Testis (tissue), 5 donors: ENCODE results near the gene PDE6D. TPM values are rescaled to one million over a fixed set of nuclear protein-coding genes. Genes with fewer than 3 reads are reported as not detected.
A peak's percentile ranks its signal among the peaks of the same experiment; 100 is the strongest.

Source experiments
- DNase-seq: peaks from one replicate; pipeline ENCODE4 v3.0.0-alpha.2; 2019
- H3K27ac ChIP-seq, 2 donors: fragments of 200-600 bp; sonication (generic); one replicate each; pipeline ENCODE4 v1.5.1; 2019
- H3K27me3 ChIP-seq: fragments of 200-600 bp; sonication (generic); one replicate; pipeline ENCODE4 v1.5.1; 2019
- H3K36me3 ChIP-seq: fragments of 200-600 bp; sonication (generic); one replicate; pipeline ENCODE4 v1.5.1; 2017; ENCODE audit warnings: low read depth; ENCODE audit errors: missing control alignments
- H3K4me1 ChIP-seq: fragments of 200-600 bp; sonication (generic); one replicate; pipeline ENCODE4 v1.5.1; 2019
- H3K4me3 ChIP-seq, 2 donors: fragments of 200-600 bp; sonication (generic); one replicate each; pipeline ENCODE4 v1.5.1; 2017 to 2019
- H3K9me3 ChIP-seq: fragments of 200-600 bp; sonication (generic); one replicate; pipeline ENCODE4 v1.5.1; 2017
- CTCF ChIP-seq, 3 experiments: fragments of 450-650 bp in 2 of 3; fragments of 200-600 bp in 1 of 3; sonication (generic) in 1 of 3; IDR thresholded peaks; one replicate each; pipeline ENCODE4 v1.5.1; 2016 to 2019; ENCODE audit warnings: antibody characterized with exemption in 3 of 3, mild to moderate bottlenecking in 2 of 3, moderate library complexity in 1 of 3
- POLR2A ChIP-seq: fragments of 450-650 bp; IDR thresholded peaks from one replicate; pipeline ENCODE4 v1.6.1; 2017; ENCODE audit warnings: antibody characterized with exemption, mild to moderate bottlenecking, moderate library complexity
- WGBS, 2 donors: methylation state at CpG; one replicate each; pipeline ENCODE4 v1.1.5; 2018; 5-methylcytosine and 5-hydroxymethylcytosine counted together
- intact Hi-C: fragments of 100-400 bp; cut with DNase I; formaldehyde crosslinking; loops from one replicate; pipeline ENCODE4 v1.15.1; 2023; ENCODE audit warnings: low total_unique reads
- long read RNA-seq, 2 donors: transcript quantifications; one replicate each; lab custom pipeline, GENCODE V29; 2026
- polyA plus RNA-seq: library from polyadenylated mRNA; stranded (reverse); fragments of 350-450 nt; fragmentation: Illumina TruSeq; extraction: RNeasy Lipid Tissue Mini Kit (QIAGEN cat#74804); gene quantifications from one replicate; pipeline ENCODE4 v1.2.3, GENCODE V29; 2014; ENCODE audit warnings: low read depth, low replicate concordance; ENCODE audit not compliant: insufficient read depth
- total RNA-seq, 2 donors: library from RNA; depleted of rRNA; stranded (reverse); fragments of >200 nt; gene quantifications; one replicate each; pipeline ENCODE4 v1.2.3, GENCODE V29; 2016

The PDE6D gene
- total RNA-seq (10 to 100 TPM; 39.9 to 66.5 TPM), polyA plus RNA-seq (102 TPM)
- long read RNA-seq, donor 1, transcript PDE6D-201 (5 exons, 1,175 nt): major isoform, 15 of 17 reads
- long read RNA-seq, donor 1, partial matches to known transcripts: 0 of 17 reads
- long read RNA-seq, donor 1, other reads (novel, unspliced or antisense): 0 of 17 reads
- long read RNA-seq, donor 2, transcript PDE6D-201 (5 exons, 1,175 nt): major isoform, 10 of 11 reads
- long read RNA-seq, donor 2, partial matches to known transcripts: 0 of 11 reads
- long read RNA-seq, donor 2, other reads (novel, unspliced or antisense): 0 of 11 reads

DNA sequence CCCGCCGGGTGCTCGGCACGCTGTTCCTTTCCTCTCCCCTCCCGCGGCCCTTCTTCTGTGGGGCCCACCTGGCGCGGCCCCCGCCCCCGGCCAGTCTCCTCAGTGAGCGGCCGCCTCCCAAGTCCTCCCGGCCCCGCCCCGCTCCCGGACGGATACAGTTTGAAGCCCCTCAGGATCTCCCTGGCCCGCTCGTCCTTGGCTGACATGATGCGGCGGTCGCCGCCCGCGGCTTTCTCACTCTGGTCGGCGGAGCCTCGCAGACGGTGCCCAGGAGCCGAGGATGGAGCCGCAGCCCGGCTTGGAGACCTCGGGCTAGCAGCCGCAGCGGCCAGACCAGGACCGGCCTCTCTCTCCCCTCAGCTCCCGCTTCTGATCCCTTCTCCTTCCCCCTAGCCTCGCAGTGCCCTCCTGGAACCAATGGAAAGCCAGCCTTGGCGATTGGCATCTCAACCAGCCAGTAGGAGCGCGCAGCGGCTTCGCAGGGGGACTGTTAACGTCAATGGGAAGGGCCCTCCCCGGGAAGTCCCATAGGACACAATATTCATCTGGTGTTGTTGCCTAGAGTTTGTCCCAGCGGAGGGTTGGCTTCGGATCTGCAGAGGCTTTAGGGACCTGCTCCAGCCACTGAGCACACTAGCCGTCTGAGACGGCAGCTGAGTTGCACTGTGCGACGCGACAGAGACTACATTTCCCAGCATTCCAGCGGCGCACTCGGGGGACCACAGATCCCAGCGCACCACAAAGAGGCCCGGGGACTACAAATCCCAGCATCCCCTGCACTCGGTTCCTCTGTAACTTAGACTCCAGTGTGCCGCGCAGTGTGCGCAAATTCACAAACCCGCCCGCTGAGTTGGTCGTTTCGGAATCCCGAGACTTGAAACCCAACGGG lies at the start of gene PDE6D:
PDE6D (minus strand) TSS at position 374 of the 889 bp plus-strand sequence; CDS start at position 206, 168 bp downstream.
- 0% methylated on average over 21 to 67 of the region's 67 CpGs for WGBS, 2 donors
- intact Hi-C loops: no loop called here
- H3K27me3 ChIP-seq: no peaks in the 10 kb centered on the region

DNA sequence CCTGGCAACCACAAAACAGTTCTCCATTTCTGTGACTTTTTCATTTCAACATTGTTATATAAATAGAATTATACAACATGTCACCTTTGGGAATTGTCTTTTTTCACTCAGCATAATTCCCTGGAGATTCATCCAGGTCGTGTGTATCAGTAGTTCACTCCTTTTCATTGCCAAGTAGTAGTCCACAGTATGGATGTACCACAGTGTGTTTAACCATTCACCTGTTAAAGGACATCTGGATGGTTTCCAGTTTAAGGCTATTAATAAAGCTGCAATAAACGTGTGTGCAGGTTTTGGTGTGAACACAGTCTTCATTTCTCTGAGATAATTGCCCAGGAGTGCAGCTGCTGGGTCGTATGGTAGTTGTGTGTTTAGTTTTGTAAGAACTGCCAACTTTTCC lies 40.8 kb upstream of the PDE6D start:
- DNase-seq: no peak

More for the DNA sequence above, at the start of gene PDE6D:
- peak; percentile 99 for DNase-seq
- H3K9me3 ChIP-seq: no peaks in the 10 kb centered on the region
- H3K27ac ChIP-seq: peak within 1 kb of the TSS; percentile 83 to 85
- H3K4me1 ChIP-seq: peaks cover 12% of the 10 kb centered on the region
- no peaks in the 10 kb centered on the region for H3K36me3 ChIP-seq
- peak within 1 kb of the TSS; percentile 66 to 89 for H3K4me3 ChIP-seq
- peak; percentile 78 for TF ChIP-seq POLR2A
- no peak for TF ChIP-seq CTCF (IDR thresholded peaks at IDR 0.05)

DNA sequence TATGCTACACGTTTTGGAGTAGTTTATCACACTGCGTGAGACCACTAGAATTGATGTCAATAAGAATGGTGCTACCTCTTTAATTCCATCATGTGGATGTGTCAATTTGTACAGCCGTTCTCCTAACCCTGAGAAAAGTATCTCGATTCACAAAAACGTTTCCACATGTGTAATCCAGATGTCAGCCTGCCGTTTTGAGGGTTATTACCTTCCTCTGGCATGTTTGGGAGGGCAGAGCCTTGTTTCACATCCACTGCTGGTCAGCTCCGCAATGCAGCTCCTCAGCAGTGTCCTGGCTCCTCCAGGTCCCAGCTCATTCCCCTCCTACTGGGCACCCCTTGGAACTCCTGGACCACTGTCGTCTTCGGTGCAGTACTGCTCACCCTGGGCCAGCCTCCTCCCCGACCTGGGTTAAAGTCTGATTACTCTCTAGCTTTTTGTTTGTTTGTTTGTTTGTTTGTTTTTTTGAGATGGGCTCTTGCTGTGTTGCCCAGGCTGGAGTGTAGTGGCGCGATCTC lies 39.8 kb upstream of the PDE6D start:
- Histone ChIP-seq H3K27me3 (no peaks in the 10 kb centered on the region), H3K4me1 (no peaks in the 10 kb centered on the region), H3K9me3 (no peaks in the 10 kb centered on the region), H3K27ac (no peak overlapping the region), H3K4me3 (no peak overlapping the region), H3K36me3 (no peaks in the 10 kb centered on the region)
- 53 to 73% methylated on average over 12 of the region's 12 CpGs for WGBS, 2 donors
- no peak for TF ChIP-seq POLR2A
- no peak for TF ChIP-seq CTCF (IDR thresholded peaks at IDR 0.05)
- DNase-seq: no peak
- intact Hi-C loops: no loop called here

More for the DNA sequence above, 40.8 kb upstream of the PDE6D start:
- H3K4me1 ChIP-seq: no peaks in the 10 kb centered on the region
- no peaks in the 10 kb centered on the region for H3K9me3 ChIP-seq
- intact Hi-C loops: no loop called here
- WGBS, 2 donors: 42 to 52% methylated on average over 3 of the region's 3 CpGs
- TF ChIP-seq POLR2A (no peak), CTCF (IDR thresholded peaks at IDR 0.05) (no peak)
- no peaks in the 10 kb centered on the region for H3K27me3 ChIP-seq
- no peak overlapping the region for H3K27ac ChIP-seq
- no peak overlapping the region for H3K4me3 ChIP-seq
- no peaks in the 10 kb centered on the region for H3K36me3 ChIP-seq

DNA sequence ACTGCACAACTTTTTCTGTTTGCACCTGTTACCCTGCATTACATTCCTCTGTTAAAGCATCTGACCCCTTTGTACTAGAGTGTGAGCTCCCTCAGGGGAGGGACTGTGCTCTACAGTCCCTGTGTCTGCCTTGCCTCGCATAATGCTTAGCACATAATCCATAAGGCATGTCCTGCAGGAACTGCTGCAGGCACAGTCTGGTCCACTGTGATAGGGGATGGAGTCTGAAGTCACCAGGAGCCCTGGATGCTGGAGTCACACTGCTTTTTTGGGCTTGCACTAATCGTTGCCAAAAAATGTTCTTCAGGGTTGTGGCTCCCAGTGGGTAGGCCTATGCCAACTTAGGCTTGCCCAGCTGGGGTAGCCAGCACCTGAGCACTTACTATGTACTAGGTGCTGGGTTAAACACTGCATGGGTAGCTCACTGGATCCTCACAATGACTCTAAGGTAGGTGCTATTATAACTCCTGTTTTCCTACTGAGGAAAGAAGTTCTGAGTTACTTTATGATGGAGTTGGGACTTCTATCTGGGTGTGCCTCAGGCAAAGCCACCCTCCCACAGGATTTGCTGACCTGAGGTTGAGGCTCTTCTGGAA lies 38.5 kb upstream of the PDE6D start:
- intact Hi-C loops: no loop called here
- Histone ChIP-seq H3K36me3 (no peaks in the 10 kb centered on the region), H3K27me3 (no peaks in the 10 kb centered on the region), H3K9me3 (no peaks in the 10 kb centered on the region), H3K4me1 (no peaks in the 10 kb centered on the region), H3K27ac (no peak overlapping the region), H3K4me3 (no peak overlapping the region)
- no peak for DNase-seq
- no peak for TF ChIP-seq CTCF (IDR thresholded peaks at IDR 0.05)
- 62 to 80% methylated on average over 2 of the region's 2 CpGs for WGBS, 2 donors
